ENCODE data around the gene SLC35A3.

SLC35A3 gene

DNA sequence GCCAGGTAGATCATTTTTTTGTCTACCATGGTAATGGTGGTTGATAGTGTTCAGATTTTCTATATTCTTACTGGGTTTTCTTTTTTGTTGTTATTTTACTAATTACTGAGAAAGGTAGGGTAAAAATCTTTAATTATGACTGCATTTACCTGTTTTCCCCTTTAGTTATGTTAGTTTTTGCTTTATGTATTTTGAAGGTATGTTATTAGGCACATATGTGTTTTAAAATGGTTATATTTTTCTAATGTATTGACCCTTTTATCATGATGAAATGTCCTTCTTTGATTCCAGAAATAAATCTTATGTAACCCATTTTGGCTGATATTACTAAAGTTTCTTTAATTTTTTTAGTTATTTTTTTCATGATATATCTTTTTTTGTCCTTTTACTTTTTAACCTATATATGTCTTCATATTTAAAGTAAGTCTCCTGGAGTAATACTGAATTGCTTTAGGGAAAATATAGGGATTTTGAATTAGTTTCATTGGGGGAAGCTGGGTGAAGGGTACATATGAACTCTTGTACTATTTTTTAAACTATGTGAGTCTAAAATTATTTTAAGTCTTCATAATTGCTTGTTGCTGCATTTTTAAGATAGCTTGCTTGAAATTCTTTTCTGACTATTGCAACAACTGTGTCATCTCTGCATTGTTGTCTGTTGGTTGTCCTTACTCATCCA lies 22.4 kb downstream of the SLC35A3 start:
- DNase-seq (ENCODE audit: low spot score), result no peak
- TF ChIP-seq, protein P1, sequence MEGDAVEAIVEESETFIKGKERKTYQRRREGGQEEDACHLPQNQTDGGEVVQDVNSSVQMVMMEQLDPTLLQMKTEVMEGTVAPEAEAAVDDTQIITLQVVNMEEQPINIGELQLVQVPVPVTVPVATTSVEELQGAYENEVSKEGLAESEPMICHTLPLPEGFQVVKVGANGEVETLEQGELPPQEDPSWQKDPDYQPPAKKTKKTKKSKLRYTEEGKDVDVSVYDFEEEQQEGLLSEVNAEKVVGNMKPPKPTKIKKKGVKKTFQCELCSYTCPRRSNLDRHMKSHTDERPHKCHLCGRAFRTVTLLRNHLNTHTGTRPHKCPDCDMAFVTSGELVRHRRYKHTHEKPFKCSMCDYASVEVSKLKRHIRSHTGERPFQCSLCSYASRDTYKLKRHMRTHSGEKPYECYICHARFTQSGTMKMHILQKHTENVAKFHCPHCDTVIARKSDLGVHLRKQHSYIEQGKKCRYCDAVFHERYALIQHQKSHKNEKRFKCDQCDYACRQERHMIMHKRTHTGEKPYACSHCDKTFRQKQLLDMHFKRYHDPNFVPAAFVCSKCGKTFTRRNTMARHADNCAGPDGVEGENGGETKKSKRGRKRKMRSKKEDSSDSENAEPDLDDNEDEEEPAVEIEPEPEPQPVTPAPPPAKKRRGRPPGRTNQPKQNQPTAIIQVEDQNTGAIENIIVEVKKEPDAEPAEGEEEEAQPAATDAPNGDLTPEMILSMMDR (IDR thresholded peaks at IDR 0.05; ENCODE audit: borderline replicate concordance, control extremely low read depth, extremely low read depth, insufficient read depth, missing control alignments), result no peak
- in situ Hi-C loops (cut with MboI; ENCODE audit: low sequenced_read_pairs, unreplicated experiment), result no loop called here

DNA sequence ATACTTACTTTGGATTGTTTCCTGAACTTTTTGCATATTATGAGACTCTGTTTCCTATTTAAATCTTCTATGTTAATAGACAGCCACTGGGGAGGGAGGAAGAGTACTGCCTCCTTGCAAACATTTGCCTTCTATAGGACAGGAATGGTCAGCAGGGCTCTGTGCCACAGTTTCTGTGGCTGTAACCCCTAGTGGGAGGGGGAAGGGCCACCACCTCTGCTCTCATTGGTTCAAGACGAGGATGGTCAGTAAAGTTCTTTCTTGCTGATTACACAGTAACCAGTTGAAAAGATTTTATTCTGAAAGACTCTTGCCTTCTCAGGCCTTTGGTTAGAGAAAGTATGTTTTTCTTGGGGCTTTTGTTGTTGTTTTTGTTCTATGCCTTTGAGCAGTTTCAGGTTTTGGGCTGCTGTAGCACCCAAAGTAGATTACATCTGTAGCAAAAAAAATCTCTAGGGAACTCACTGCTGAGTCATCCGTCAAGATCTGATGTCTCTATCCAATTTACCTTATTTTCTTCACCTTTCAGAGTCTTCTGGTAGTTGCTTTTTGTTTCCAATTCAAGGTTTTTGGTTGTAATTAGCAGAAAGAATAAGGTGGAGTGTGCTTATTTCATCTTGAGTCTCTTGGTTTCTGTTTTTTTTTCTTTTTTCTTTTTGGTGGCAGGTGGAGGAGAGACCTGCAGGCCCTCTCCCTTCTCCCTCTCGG lies 23.1 kb downstream of the SLC35A3 start:
- DNase-seq (ENCODE audit: low spot score), result no peak
- TF ChIP-seq, protein P1 (IDR thresholded peaks at IDR 0.05; ENCODE audit: borderline replicate concordance, control extremely low read depth, extremely low read depth, insufficient read depth, missing control alignments), result no peak
- in situ Hi-C loops (cut with MboI; ENCODE audit: low sequenced_read_pairs, unreplicated experiment), result no loop called here

DNA sequence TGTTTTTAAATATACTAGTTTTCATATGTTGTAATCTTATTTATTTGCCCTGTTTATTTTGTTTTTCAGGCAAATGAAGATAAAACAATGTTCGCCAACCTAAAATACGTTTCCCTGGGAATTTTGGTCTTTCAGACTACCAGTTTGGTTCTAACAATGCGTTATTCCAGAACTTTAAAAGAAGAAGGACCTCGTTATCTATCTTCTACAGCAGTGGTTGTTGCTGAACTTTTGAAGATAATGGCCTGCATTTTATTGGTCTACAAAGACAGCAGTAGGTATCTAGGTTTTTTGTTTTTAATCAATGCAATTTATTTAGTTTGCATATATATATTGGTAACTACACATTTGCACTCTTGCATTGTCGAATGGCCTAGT lies 23.7 kb downstream of the SLC35A3 start:
- no peak for DNase-seq (ENCODE audit: low spot score)
- TF ChIP-seq, protein P1 (IDR thresholded peaks at IDR 0.05; ENCODE audit: borderline replicate concordance, control extremely low read depth, extremely low read depth, insufficient read depth, missing control alignments), result no peak
- in situ Hi-C loops (cut with MboI; ENCODE audit: low sequenced_read_pairs, unreplicated experiment), result no loop called here

DNA sequence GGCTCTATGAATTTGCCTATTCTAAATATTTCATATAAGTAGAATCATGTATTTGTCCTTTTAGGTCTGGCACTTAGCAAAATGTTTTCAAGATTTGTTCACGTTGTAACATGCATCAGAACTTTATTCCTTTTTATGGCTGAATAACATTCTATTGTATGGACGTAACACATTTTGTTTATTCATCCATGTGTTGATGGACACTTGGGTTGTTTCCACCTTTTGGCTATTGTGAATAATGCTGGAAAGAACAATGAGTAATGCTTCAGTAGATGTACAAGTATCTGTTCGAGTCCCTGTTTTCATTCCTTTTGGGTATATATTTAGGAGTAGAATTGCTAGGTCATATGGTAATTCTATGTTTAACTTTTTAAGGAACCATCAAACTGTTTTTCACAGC lies 24.7 kb downstream of the SLC35A3 start:
- DNase-seq (ENCODE audit: low spot score), result no peak
- in situ Hi-C loops (cut with MboI; ENCODE audit: low sequenced_read_pairs, unreplicated experiment), result no loop called here
- TF ChIP-seq, protein P1 (IDR thresholded peaks at IDR 0.05; ENCODE audit: borderline replicate concordance, control extremely low read depth, extremely low read depth, insufficient read depth, missing control alignments), result no peak

DNA sequence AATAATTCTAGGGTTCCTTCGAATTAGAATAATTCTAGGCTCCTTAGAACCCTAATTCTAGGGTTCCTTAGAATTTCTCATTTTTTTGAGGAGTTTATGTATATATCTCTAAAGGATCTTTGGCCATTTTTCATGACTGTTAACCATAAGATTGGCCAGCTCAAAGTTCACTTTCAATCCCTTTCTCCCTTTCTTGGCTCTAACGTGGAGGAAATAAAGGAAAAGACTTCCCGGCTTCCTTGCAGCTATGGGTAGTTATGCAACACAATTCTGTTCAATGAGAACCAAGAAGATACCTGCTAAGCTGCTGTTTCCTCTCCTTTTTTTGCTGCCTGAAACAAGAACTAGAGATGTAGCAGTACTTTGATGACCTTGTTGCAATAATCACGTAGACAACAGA lies 27.2 kb downstream of the SLC35A3 start:
- no peak for DNase-seq (ENCODE audit: low spot score)
- TF ChIP-seq, protein P1 (IDR thresholded peaks at IDR 0.05; ENCODE audit: borderline replicate concordance, control extremely low read depth, extremely low read depth, insufficient read depth, missing control alignments), result no peak
- in situ Hi-C loops (cut with MboI; ENCODE audit: low sequenced_read_pairs, unreplicated experiment), result no loop called here

DNA sequence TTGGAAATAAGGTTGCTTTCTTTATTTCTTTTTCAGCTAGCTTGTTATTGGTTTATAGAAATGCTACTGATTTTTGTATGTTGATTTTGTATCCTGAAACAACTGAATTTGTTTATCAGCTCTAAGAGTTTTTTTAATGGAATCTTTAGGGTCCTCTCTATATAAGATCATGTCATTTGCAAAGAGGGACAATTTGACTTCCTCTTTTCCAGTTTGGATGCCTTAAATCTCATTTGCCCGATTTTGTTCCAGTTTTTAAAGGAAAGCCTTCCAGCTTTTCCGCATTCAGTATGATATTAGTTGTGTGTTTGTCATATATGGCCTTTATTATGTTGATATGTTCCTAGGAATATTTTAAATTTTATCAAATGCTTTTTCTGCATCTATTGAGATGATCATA lies 31.7 kb downstream of the SLC35A3 start:
- no peak for DNase-seq (ENCODE audit: low spot score)
- in situ Hi-C loops (cut with MboI; ENCODE audit: low sequenced_read_pairs, unreplicated experiment), result no loop called here
- TF ChIP-seq, protein P1 (IDR thresholded peaks at IDR 0.05; ENCODE audit: borderline replicate concordance, control extremely low read depth, extremely low read depth, insufficient read depth, missing control alignments), result no peak
